Mucosa of stomach (tissue), 1 donor: ENCODE data around the gene SLC8A3.

Experiments used
- H3K27me3 ChIP-seq: one replicate; pipeline ENCODE4 v1.7.0; 2013; ENCODE audit warnings: mild to moderate bottlenecking, low read length; ENCODE audit not compliant: control insufficient read depth, insufficient read depth
- H3K36me3 ChIP-seq: one replicate; pipeline ENCODE4 v1.7.0; 2013; ENCODE audit warnings: low read length; ENCODE audit not compliant: control insufficient read depth, insufficient read depth
- H3K4me1 ChIP-seq: one replicate; pipeline ENCODE4 v1.7.0; 2013; ENCODE audit warnings: mild to moderate bottlenecking, low read length; ENCODE audit not compliant: control insufficient read depth, insufficient read depth
- H3K4me3 ChIP-seq: one replicate; pipeline ENCODE4 v1.7.0; 2013; ENCODE audit warnings: low read length
- H3K9ac ChIP-seq: one replicate; pipeline ENCODE4 v1.7.0; 2013; ENCODE audit warnings: mild to moderate bottlenecking, low read length, moderate library complexity
- H3K9me3 ChIP-seq: one replicate; pipeline ENCODE4 v1.7.0; 2013; ENCODE audit warnings: mild to moderate bottlenecking, low read length, moderate library complexity; ENCODE audit not compliant: control insufficient read depth
- donor health status: Pancreatic carcinoma.

The SLC8A3 gene

DNA sequence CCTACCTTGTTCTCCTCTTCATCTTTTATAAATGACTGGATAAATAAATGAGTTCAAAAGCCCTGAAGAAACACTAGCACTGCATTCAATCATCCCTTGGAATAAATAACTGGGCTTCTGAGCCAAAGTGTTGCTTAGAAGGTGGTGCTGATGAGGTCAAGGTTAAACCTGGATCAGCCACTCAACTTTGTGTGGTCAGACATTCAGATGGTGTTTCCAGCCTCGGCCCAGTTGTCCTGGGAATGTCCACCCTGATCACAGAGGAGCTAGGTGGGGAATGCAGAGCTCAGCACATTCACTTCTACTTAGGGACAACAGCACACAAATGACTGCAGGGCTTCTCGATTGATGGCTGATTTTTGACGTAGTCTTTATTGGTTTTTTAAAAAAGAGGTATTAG is 88.7 kb downstream of the SLC8A3 start:
- no peaks in the 10 kb centered on the region for H3K9me3 ChIP-seq
- H3K4me1 ChIP-seq = no peaks in the 10 kb centered on the region
- H3K4me3 ChIP-seq = no peak overlapping the region
- no peak overlapping the region for H3K9ac ChIP-seq
- no peaks in the 10 kb centered on the region for H3K36me3 ChIP-seq
- H3K27me3 ChIP-seq = peaks cover 9% of the 10 kb centered on the region

DNA sequence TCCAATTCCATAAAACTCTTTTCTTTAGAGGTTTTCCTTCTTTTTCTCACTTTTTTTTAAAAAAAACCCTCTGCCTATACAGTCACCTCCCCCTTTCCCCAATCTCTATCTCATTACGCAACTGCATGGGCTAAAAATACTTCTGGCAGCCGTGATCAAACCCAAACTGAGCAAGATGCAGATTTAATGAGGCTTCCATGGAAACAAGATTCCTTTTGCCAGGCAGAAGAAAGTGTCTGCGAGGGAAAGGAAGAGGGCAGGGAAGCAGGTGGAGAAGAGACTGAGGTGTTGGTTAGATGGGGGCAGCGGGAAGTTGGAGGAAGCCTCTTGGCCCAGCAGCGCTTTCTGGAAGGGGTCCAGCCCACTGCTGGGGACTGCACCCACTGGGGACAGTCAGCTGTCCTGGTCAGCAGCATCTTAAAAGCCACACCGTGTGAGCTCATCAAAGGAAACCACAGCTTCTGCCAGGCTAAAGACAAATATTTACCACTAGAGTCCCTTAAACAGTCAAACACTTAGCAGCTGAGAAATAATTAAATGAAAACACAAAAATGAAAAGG is 90.4 kb downstream of the SLC8A3 start:
- H3K27me3 ChIP-seq = peaks cover 12% of the 10 kb centered on the region
- H3K9ac ChIP-seq = no peak overlapping the region
- no peak overlapping the region for H3K4me3 ChIP-seq
- no peaks in the 10 kb centered on the region for H3K9me3 ChIP-seq
- H3K36me3 ChIP-seq = no peaks in the 10 kb centered on the region
- H3K4me1 ChIP-seq = no peaks in the 10 kb centered on the region

DNA sequence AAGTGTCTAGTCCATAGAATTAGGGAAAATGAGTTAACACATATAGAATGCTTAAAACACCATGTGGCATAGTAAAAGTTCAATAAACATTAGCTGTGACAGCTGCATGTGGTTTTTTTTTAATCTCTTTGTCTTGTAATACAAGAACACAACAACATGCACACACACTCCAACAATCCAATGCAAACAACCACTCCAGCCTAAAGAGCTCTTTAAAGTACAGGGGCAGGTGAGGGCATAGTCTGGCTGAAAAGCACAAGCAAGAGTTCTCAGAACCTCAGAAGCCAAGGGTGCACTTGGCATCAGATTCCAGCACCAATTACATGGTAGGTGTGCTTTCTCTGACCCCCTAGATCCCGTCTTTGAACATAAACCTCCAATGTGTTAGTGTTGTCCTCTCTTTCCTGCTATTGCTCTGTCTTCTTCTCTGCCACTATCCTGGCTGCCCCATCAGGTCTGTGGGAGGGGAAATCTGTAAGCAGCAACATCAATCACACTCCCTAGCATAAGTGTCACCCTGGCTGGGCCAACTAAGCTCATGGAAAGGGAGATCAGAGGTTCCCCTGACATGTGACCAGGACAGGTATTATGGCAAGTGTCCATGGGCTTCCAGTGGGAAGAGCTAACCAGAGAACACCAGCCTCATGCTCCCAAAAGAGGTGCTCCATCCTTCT is 91.0 kb downstream of the SLC8A3 start:
- Histone ChIP-seq H3K9ac (no peak overlapping the region), H3K9me3 (no peaks in the 10 kb centered on the region), H3K36me3 (no peaks in the 10 kb centered on the region), H3K27me3 (peaks cover 14% of the 10 kb centered on the region), H3K4me3 (no peak overlapping the region), H3K4me1 (no peaks in the 10 kb centered on the region)

DNA sequence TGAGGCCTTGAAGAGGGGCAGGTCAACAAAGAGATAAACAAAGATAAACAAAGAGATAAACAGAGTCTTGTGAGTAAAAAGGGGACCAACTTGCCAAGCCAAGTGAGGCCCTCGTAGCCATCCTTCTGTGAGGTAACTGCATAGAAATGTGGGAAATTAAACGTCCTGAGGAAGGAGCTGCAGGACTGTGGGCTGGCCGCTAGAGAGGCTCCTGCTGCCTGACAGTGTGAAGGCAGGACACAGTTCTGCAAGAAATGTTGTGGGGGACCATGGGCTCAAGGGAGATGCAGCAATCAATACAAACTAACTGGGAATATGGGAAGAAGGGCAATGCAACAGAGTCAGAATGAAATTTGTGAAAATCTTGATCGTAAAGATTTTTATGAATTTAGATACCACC is 91.9 kb downstream of the SLC8A3 start:
- peaks cover 14% of the 10 kb centered on the region for H3K27me3 ChIP-seq
- no peaks in the 10 kb centered on the region for H3K9me3 ChIP-seq
- no peaks in the 10 kb centered on the region for H3K4me1 ChIP-seq
- no peak overlapping the region for H3K4me3 ChIP-seq
- no peak overlapping the region for H3K9ac ChIP-seq
- H3K36me3 ChIP-seq = no peaks in the 10 kb centered on the region

DNA sequence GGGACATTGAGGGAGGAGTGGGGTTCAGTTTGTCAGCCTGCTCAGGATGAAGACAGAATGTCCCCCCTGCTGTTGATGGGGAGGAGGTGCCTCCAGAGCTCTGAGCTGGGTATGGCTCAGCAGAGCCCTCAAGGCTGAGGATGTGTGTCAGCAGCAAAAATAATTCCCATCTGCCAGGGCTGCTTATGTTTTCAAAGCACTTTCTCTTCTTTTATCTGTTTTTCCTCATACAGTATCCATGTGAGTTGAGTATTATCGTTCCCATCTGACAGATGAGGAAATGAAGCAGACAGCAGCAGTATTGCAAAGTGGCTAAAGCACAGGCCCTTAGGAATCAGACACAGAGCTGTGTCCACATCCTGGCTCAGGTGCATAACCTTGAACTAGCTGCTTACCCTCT is 94.1 kb downstream of the SLC8A3 start:
- H3K4me3 ChIP-seq = no peak overlapping the region
- H3K9me3 ChIP-seq = no peaks in the 10 kb centered on the region
- H3K27me3 ChIP-seq = peaks cover 14% of the 10 kb centered on the region
- H3K36me3 ChIP-seq = no peaks in the 10 kb centered on the region
- no peak overlapping the region for H3K9ac ChIP-seq
- no peaks in the 10 kb centered on the region for H3K4me1 ChIP-seq

DNA sequence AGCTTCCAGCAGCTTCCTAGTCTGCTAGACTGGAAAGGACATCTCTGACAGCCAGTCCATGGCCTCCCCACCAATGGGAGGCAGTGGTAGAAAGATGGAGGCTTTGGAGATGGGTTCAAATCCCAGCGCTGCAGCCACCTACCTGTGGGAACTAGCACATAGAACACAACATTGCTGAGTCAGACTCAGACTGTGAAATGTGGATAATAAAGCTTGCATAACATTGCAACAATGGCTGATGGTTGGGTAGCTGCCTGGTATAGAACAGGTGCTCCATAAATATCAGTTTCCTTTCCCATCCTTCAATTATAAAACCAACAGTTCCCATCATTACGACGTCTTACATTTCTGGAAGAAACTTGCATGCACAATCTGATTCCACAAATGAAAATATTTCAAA is 94.6 kb downstream of the SLC8A3 start:
- no peak overlapping the region for H3K4me3 ChIP-seq
- H3K4me1 ChIP-seq = no peaks in the 10 kb centered on the region
- no peaks in the 10 kb centered on the region for H3K9me3 ChIP-seq
- no peaks in the 10 kb centered on the region for H3K36me3 ChIP-seq
- peaks cover 14% of the 10 kb centered on the region for H3K27me3 ChIP-seq
- H3K9ac ChIP-seq = no peak overlapping the region

DNA sequence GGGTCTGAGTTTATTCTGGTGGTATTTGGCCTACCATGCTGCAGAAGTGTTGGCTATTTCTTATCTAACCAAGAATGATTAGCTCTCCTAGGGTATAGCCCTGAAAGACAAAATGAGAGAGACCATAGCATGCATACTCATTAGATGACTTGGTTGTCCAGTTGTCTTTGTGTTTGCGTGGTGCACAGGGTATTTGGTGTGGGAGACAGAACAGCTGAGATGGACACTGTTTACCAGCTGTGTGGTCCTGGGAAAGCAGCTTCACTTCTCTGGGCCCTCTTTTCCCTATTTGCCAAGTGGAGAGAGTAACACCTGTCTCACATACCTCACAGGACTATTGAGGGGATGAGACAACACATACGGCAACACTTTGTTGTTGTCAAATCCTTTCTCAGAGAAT is 95.6 kb downstream of the SLC8A3 start:
- H3K36me3 ChIP-seq = no peaks in the 10 kb centered on the region
- H3K9me3 ChIP-seq = no peaks in the 10 kb centered on the region
- H3K9ac ChIP-seq = no peak overlapping the region
- H3K4me3 ChIP-seq = no peak overlapping the region
- no peaks in the 10 kb centered on the region for H3K4me1 ChIP-seq
- peaks cover 9% of the 10 kb centered on the region for H3K27me3 ChIP-seq

DNA sequence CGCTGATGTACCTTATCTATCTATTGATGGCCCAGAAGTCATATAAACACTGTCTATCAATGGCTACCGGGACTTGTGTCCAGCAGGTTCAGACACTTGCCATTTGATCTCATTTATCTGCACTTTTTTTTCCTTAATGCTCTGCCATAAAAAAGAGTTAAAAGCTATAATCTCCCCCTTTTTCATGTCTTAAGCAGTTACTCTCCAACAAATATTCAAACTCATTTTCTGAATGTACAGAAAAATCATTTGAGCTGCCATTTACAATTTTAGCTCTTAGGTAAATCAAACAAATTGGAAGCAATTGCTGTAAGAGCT is 101.4 kb downstream of the SLC8A3 start:
- H3K4me3 ChIP-seq = no peak overlapping the region
- H3K27me3 ChIP-seq = no peaks in the 10 kb centered on the region
- no peaks in the 10 kb centered on the region for H3K36me3 ChIP-seq
- no peaks in the 10 kb centered on the region for H3K9me3 ChIP-seq
- H3K4me1 ChIP-seq = no peaks in the 10 kb centered on the region
- H3K9ac ChIP-seq = no peak overlapping the region

DNA sequence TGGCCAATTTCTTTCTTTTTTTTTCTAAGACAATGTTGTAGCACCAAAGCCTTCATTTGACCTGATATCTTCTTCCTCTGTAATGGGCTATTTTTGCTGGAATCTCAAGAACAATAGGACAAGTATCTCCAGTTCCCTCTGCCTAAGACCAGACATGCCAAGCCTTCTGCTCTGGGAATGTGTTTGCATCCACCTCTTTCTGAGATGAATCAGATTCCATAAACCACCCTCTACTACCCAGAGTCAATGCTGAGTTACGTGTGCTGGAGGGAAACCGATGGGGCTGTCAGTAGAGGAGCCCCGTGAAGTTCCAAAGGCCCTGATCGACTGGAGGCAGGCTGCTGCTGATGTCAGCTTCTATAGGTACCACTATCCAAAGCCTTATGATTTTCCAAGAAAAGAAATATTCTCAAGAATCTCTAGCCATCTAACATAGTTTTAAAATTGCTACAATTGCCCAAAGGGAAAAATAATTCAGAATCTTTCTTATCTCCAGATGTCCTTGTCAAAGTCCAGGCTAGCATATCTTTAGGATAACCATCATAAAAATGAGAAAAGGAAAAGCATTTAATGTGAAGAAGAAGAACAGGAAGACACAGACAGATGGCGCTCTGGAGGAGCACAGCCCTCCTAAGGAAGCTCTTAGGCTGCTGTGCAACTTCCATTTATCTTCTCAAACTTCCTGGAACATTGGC is 101.9 kb downstream of the SLC8A3 start:
- Histone ChIP-seq H3K9ac (no peak overlapping the region), H3K27me3 (no peaks in the 10 kb centered on the region), H3K9me3 (no peaks in the 10 kb centered on the region), H3K4me1 (no peaks in the 10 kb centered on the region), H3K4me3 (no peak overlapping the region), H3K36me3 (no peaks in the 10 kb centered on the region)

DNA sequence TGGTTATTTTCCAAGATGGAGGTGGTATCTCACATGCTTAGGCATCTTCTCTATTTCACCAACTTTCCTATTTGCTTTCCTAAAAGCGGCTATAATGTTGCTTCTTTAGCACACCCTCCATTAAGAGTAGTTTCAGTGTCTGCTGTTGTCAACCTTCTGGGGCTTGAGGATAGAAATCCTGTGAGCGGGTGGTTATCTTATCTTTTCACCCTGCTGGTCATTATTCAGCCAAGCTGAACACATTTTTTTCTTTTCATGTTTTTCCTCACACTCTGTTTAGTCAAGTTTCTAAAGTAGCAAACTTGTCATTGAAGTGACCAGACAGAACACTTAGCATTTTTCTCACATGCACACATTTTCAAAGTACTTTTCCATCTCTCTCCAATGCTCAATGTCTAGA is 104.5 kb downstream of the SLC8A3 start:
- H3K4me3 ChIP-seq = no peak overlapping the region
- H3K27me3 ChIP-seq = no peaks in the 10 kb centered on the region
- H3K4me1 ChIP-seq = no peaks in the 10 kb centered on the region
- no peak overlapping the region for H3K9ac ChIP-seq
- no peaks in the 10 kb centered on the region for H3K9me3 ChIP-seq
- H3K36me3 ChIP-seq = no peaks in the 10 kb centered on the region

DNA sequence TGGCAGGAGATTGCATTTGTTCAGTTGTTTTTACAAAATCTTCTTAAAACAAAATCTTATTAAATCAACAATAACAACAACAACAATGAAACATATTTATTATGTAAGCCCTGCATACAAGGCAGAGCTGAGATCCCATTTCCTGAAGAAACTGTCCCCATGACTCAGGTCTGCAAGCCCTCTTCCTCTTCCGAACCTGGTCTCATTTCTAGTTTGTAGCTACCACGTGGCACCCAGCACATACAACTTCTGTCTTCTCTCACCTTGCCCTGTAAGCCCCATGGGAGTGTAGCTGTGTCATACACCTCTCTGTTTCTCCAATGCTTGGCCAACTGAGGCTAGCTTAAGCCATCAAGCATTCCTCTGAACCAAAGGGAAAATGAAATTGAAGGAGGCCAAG is 106.4 kb downstream of the SLC8A3 start:
- H3K4me3 ChIP-seq = no peak overlapping the region
- H3K9ac ChIP-seq = no peak overlapping the region
- no peaks in the 10 kb centered on the region for H3K36me3 ChIP-seq
- no peaks in the 10 kb centered on the region for H3K4me1 ChIP-seq
- no peaks in the 10 kb centered on the region for H3K27me3 ChIP-seq
- H3K9me3 ChIP-seq = no peaks in the 10 kb centered on the region

DNA sequence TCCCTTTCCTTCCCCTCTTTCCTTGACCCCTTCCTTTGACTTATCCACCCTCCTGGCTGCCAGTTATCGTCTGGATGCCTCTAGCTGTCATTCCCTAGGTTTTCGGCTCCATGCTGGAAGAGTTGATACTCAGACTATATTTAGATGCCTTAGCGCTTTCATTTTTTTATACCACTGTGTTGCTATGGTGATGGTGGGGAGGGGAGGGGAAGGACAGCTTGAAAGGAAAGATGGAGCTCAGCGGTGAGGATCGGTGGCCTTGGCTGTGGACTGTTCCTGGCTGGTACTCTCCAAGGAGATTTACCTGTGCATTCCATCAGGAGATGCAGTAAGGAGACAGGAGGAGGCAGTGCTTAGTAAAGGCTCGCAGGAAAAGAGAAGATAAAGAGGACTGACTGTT is 108.7 kb downstream of the SLC8A3 start:
- Histone ChIP-seq H3K4me3 (no peak overlapping the region), H3K36me3 (no peaks in the 10 kb centered on the region), H3K9me3 (no peaks in the 10 kb centered on the region), H3K27me3 (no peaks in the 10 kb centered on the region), H3K9ac (no peak overlapping the region), H3K4me1 (no peaks in the 10 kb centered on the region)
